Measurements from ENCODE around the gene GPRIN3.

DNA sequence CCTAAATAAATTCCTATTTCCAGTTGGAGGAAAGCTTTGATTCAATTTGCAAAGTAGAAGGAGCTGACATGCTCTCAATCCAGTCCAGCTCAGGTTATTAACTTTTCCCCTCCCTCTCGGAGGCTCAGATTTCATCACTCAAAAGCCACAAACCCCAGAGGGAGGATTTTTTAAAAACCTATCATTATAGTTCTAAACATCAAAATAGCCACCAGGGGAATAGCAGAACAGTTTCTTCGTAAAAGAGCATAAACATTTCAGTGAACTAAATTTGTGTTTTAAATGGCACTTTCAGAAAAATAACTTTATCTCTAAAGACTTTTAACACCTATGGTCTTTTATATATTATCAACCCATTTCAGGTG is 8.8 kb downstream of the GPRIN3 start:
- TF ChIP-seq, protein P1, sequence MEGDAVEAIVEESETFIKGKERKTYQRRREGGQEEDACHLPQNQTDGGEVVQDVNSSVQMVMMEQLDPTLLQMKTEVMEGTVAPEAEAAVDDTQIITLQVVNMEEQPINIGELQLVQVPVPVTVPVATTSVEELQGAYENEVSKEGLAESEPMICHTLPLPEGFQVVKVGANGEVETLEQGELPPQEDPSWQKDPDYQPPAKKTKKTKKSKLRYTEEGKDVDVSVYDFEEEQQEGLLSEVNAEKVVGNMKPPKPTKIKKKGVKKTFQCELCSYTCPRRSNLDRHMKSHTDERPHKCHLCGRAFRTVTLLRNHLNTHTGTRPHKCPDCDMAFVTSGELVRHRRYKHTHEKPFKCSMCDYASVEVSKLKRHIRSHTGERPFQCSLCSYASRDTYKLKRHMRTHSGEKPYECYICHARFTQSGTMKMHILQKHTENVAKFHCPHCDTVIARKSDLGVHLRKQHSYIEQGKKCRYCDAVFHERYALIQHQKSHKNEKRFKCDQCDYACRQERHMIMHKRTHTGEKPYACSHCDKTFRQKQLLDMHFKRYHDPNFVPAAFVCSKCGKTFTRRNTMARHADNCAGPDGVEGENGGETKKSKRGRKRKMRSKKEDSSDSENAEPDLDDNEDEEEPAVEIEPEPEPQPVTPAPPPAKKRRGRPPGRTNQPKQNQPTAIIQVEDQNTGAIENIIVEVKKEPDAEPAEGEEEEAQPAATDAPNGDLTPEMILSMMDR (IDR thresholded peaks at IDR 0.05; ENCODE audit: borderline replicate concordance, extremely low read depth, low read length, poor library complexity, severe bottlenecking) = no peak
- TF ChIP-seq EZH2 (IDR thresholded peaks at IDR 0.05; ENCODE audit: borderline replicate concordance, low read depth, low read length, severe bottlenecking) = no peak

Data from DND-41 (cell line).